Measurements from ENCODE around the gene ARHGAP18. TPM values are rescaled to one million over a fixed set of nuclear protein-coding genes. Genes with fewer than 3 reads are reported as not detected.

ARHGAP18 gene
- total and polyA plus RNA-seq, 7 donors: 1.6 to 6.8 (median 5.5) TPM

DNA sequence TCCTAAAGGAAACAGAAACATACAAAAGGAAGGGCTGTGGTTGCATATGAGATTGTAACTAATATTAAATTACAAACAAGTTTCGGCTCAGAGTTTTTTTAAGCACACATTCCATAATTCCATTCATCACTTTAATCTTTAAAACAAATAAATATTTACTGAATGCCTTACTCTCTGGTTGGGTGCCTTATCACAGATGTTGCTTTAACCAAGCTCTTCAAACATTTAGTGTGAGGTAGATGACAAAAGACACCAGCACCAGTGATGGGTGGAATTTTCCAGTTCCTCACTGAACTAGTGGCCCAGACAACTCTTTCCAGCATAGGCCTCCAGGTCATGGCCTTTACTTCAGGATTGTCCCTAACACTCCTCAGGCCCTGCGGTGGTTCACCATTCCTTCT is 58.7 kb downstream of the ARHGAP18 start:
- ATAC-seq (no peak), DNase-seq (no peak)
- TF ChIP-seq, protein P1, sequence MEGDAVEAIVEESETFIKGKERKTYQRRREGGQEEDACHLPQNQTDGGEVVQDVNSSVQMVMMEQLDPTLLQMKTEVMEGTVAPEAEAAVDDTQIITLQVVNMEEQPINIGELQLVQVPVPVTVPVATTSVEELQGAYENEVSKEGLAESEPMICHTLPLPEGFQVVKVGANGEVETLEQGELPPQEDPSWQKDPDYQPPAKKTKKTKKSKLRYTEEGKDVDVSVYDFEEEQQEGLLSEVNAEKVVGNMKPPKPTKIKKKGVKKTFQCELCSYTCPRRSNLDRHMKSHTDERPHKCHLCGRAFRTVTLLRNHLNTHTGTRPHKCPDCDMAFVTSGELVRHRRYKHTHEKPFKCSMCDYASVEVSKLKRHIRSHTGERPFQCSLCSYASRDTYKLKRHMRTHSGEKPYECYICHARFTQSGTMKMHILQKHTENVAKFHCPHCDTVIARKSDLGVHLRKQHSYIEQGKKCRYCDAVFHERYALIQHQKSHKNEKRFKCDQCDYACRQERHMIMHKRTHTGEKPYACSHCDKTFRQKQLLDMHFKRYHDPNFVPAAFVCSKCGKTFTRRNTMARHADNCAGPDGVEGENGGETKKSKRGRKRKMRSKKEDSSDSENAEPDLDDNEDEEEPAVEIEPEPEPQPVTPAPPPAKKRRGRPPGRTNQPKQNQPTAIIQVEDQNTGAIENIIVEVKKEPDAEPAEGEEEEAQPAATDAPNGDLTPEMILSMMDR (IDR thresholded peaks at IDR 0.05): no peak
- Histone ChIP-seq H3K27ac (peak overlapping the region; percentile 20), H3K9me3 (no peaks in the 10 kb centered on the region), H3K36me3 (ENCODE audit: insufficient read depth in 1 of 2, low read depth in 1 of 2) (no peaks in the 10 kb centered on the region), H3K27me3 (ENCODE audit: insufficient read depth in 3 of 3, low read length in 2 of 3) (no peaks in the 10 kb centered on the region), H3K4me3 (no peak overlapping the region), H3K4me1 (peaks cover 8% of the 10 kb centered on the region)
- 58 to 66% (median 61%) methylated on average over 2 of the region's 2 CpGs for WGBS, 3 donors
- intact Hi-C loops (cut with DNase I): no loop called here

DNA sequence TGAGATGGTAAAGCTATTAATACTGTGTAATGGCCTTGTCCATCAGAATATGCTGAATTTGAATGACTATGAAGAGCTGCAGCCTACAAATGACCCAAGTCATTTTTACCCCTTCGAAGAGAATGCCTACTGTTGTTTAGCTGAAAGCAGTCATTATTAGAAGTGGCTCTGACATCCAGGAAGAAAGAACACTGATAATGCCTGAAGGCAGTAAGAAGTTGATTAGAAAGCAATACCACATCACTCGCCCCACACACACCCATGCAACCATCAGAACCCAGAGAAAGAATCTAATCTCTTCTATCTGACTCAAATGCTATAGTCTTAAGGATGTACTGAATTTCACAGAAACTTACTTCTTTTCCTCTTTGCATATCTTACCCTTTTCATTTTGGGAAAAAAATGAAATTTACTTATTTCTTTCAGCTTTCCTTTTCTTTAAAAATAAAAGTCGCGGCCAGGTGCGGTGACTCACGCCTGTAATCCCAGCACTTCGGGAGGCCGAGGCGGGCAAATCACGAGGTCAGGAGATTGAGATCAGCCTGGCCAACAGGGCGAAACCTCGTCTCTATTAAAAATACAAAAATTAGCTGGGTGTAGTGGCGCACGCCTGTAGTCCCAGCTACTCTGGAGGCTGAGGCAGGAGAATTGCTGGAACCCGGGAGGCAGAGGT is 61.0 kb downstream of the ARHGAP18 start:
- Histone ChIP-seq H3K9me3 (no peaks in the 10 kb centered on the region), H3K4me1 (peaks cover 13% of the 10 kb centered on the region), H3K36me3 (ENCODE audit: insufficient read depth in 1 of 2, low read depth in 1 of 2) (no peaks in the 10 kb centered on the region), H3K27ac (no peak overlapping the region), H3K4me3 (no peak overlapping the region), H3K27me3 (ENCODE audit: insufficient read depth in 3 of 3, low read length in 2 of 3) (no peaks in the 10 kb centered on the region)
- DNase-seq: no peak
- ATAC-seq: no peak
- 87 to 95% (median 89%) methylated on average over 15 of the region's 15 CpGs for WGBS, 3 donors
- intact Hi-C loops (cut with DNase I): no loop called here
- TF ChIP-seq, protein P1 (IDR thresholded peaks at IDR 0.05): no peak

DNA sequence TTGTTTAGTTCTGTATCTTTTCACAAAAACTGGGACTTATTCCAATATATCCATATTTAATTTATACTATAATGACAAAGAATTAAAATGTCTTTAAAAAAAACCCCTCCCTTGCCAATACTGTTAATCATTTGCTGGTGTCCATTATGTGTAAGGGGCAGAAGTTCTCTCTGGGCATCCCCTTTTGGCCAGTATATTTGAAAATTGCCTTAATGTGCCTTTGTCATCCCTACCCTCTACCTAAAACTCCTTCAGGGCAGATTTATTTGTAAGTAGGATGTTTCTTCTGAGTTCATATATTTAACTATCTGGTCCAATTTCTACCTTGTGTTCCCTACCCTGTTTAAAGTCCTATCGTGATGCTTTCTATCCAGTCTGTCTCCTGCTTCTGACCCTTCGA is 62.9 kb downstream of the ARHGAP18 start:
- intact Hi-C loops (cut with DNase I): no loop called here
- peak overlapping the region; percentile 30 for H3K27ac ChIP-seq
- ATAC-seq: no peak
- no peaks in the 10 kb centered on the region for H3K9me3 ChIP-seq
- TF ChIP-seq, protein P1 (IDR thresholded peaks at IDR 0.05): no peak
- H3K27me3 ChIP-seq (ENCODE audit: insufficient read depth in 3 of 3, low read length in 2 of 3): no peaks in the 10 kb centered on the region
- H3K4me1 ChIP-seq: peaks cover 14% of the 10 kb centered on the region
- H3K4me3 ChIP-seq: peak overlapping the region; percentile 20
- H3K36me3 ChIP-seq (ENCODE audit: insufficient read depth in 1 of 2, low read depth in 1 of 2): no peaks in the 10 kb centered on the region
- WGBS, 3 donors: 69 to 78% (median 76%) methylated on average over 2 of the region's 2 CpGs
- DNase-seq: no peak

DNA sequence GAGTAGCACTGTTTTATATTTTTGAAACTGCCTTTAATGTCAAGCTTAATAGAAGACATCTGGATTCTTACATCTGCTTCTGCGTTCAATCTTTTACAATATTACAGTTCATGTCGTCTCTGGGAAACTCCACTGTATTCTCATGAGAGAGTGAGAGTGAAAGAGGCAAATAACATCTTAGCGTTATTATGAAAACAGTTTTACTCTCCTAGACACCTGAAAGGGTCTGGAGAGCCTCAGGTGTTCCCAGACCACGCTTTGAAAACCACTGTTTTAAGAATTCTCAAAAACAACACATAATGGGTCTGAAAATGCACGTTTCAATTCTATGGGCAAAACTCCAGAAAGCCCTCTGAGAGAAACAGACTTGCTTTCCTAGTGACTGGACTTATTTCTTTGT is 63.3 kb downstream of the ARHGAP18 start:
- DNase-seq (no peak), ATAC-seq (no peak)
- H3K4me3 ChIP-seq: peak overlapping the region; percentile 20
- H3K27ac ChIP-seq: peak overlapping the region; percentile 25
- WGBS, 3 donors: 31 to 43% (median 36%) methylated on average over 5 of the region's 5 CpGs
- no peaks in the 10 kb centered on the region for H3K9me3 ChIP-seq
- H3K27me3 ChIP-seq (ENCODE audit: insufficient read depth in 3 of 3, low read length in 2 of 3): no peaks in the 10 kb centered on the region
- H3K36me3 ChIP-seq (ENCODE audit: insufficient read depth in 1 of 2, low read depth in 1 of 2): no peaks in the 10 kb centered on the region
- TF ChIP-seq, protein P1 (IDR thresholded peaks at IDR 0.05): no peak
- intact Hi-C loops (cut with DNase I): no loop called here
- H3K4me1 ChIP-seq: peaks cover 18% of the 10 kb centered on the region

Measured in psoas muscle (tissue), 8 donors.